NB4 (cell line): ENCODE results near the gene ELL.

Experiments used
- DNase-seq: peaks from one replicate; pipeline ENCODE4 v3.0.0; 2010; ENCODE audit warnings: low read depth
- H3K4me3 ChIP-seq: one replicate; pipeline ENCODE4 v1.5.1; 2011; ENCODE audit warnings: mild to moderate bottlenecking, low read depth, low read length, moderate library complexity
- CTCF ChIP-seq: IDR thresholded peaks from one replicate; pipeline ENCODE4 v1.5.1; 2012; ENCODE audit warnings: low read depth, low read length
- MYC ChIP-seq: IDR thresholded peaks from 2 replicates; pipeline ENCODE4 v1.6.1; 2011; ENCODE audit warnings: low read depth, low read length
- POLR2A ChIP-seq: IDR thresholded peaks from 2 replicates; pipeline ENCODE4 v1.6.1; 2011; ENCODE audit warnings: mild to moderate bottlenecking; ENCODE audit not compliant: insufficient read length; ENCODE audit errors: extremely low read depth
- TF ChIP-seq, protein P1 (sequence below): IDR thresholded peaks from 2 replicates; pipeline ENCODE4 v1.6.1; 2011; ENCODE audit warnings: low read depth, low read length

Gene ELL

GRCh38 chr19:18438331-18439024 lies 83.4 kb downstream of the ELL start:
- TF ChIP-seq, protein P1, sequence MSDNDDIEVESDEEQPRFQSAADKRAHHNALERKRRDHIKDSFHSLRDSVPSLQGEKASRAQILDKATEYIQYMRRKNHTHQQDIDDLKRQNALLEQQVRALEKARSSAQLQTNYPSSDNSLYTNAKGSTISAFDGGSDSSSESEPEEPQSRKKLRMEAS, result no peak
- TF ChIP-seq CTCF (no peak), POLR2A (no peak), MYC (no peak)
- DNase-seq, result no peak
- H3K4me3 ChIP-seq, result no peak overlapping the region

DNA sequence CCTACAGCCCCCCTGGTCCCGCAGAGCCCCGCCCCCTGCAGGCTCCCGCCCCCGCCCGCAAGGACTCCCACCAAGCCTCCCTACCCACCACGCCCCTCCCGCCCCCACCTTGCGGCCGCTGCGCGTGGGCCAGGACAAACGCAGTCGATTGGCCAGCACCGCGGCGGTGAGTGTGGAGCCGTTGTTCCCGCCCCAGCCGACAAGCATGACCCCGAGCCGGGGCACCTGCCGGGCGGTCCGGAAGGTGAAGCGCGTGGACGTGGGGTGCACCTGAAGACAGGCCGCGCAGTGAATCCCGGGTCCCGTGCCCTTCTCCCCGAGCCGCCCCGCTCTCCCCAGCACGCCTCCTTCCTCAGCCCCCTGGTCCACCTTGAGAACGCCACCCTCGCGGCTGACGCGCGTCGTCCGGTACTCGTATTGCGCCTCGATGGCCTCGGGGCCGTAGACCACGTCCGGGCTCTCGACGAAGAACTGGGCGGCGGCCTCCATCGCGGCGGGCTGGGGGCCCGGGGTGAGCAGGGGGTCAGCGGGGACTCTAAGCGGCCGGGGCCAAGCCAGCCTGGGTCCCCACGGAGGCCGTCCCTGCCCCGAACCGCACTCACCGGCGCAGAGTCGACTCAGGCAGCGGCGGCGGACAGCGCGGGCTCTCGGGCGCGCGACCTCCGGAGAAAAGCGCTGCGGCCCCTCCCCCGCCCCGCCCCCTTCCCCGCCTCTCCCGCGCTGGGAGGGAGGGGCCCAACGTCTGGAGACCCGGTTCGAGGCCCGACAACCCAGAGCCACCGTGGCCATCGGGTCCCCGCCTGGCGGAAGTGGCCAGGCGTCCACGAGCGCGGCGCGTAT lies 84.2 kb downstream of the ELL start, which contains the start of gene ISYNA1:
ISYNA1 (minus strand) TSS at position 643 of the 840 bp plus-strand sequence; CDS start at position 489, 154 bp downstream.
- TF ChIP-seq, protein P1, result no peak
- TF ChIP-seq CTCF (no peak), MYC (no peak), POLR2A (no peak)
- DNase-seq, result no peak
- no peak within 1 kb of the TSS for H3K4me3 ChIP-seq

GRCh38 chr19:18436671-18437490 lies 85.0 kb downstream of the ELL start:
- TF ChIP-seq, protein P1, result no peak
- TF ChIP-seq POLR2A, result no peak
- no peak for TF ChIP-seq MYC
- TF ChIP-seq CTCF, result no peak
- H3K4me3 ChIP-seq, result no peak overlapping the region
- peak; percentile 46 for DNase-seq

- no peak for DNase-seq
- TF ChIP-seq, protein P1, result no peak
- TF ChIP-seq POLR2A, result no peak
- no peak for TF ChIP-seq CTCF
- no peak for TF ChIP-seq MYC
- H3K4me3 ChIP-seq, result no peak overlapping the region
Measured at GRCh38 chr19:18435842-18436670, 85.8 kb downstream of the ELL start.
